Neural progenitor cell (in vitro differentiated cells): Measurements from ENCODE around the gene STARD9. TPM values are rescaled to one million over a fixed set of nuclear protein-coding genes. Genes with fewer than 3 reads are reported as not detected.

ENCODE experiments used
- DNase-seq: peaks from one replicate; pipeline ENCODE4 v3.0.0-alpha.2; 2016; ENCODE audit warnings: low spot score
- H2AFZ ChIP-seq: fragments of 200-600 bp; sonication (generic); replicated peaks from 2 replicates; pipeline ENCODE4 v1.6.1; 2016; ENCODE audit warnings: antibody characterized with exemption
- H3F3A ChIP-seq: fragments of 200-600 bp; sonication (generic); 2 replicates; pipeline ENCODE4 v1.6.1; 2016; ENCODE audit warnings: antibody characterized with exemption, low read depth
- H3K27ac ChIP-seq: fragments of 200-600 bp; sonication (generic); 2 replicates; pipeline ENCODE4 v1.5.1; 2016; ENCODE audit warnings: mild to moderate bottlenecking
- H3K27me3 ChIP-seq: fragments of 200-600 bp; sonication (generic); 2 replicates; pipeline ENCODE4 v1.6.1; 2016; ENCODE audit warnings: mild to moderate bottlenecking, moderate library complexity
- H3K36me3 ChIP-seq: fragments of 200-600 bp; sonication (generic); 2 replicates; pipeline ENCODE4 v1.5.1; 2016
- H3K4me1 ChIP-seq: fragments of 200-600 bp; sonication (generic); 2 replicates; pipeline ENCODE4 v1.6.1; 2016; ENCODE audit warnings: mixed run types
- H3K4me2 ChIP-seq: fragments of 200-600 bp; sonication (generic); 2 replicates; pipeline ENCODE4 v1.6.1; 2016
- H3K4me3 ChIP-seq: fragments of 200-600 bp; sonication (generic); 2 replicates; pipeline ENCODE4 v1.5.1; 2016
- H3K79me2 ChIP-seq: fragments of 200-600 bp; sonication (generic); 2 replicates; pipeline ENCODE4 v1.6.1; 2016; ENCODE audit warnings: low read depth
- H3K9ac ChIP-seq: fragments of 200-600 bp; sonication (generic); 2 replicates; pipeline ENCODE4 v1.6.1; 2016
- H3K9me3 ChIP-seq: fragments of 200-600 bp; sonication (generic); 2 replicates; pipeline ENCODE4 v1.5.1; 2016; ENCODE audit warnings: low read depth
- H4K20me1 ChIP-seq: fragments of 200-600 bp; sonication (generic); 2 replicates; pipeline ENCODE4 v1.6.1; 2016; ENCODE audit warnings: low read depth
- H3K27ac Mint-ChIP-seq: 3 replicates; pipeline ENCODE4 v1.8.0; 2021; ENCODE audit warnings: mixed read lengths
- H3K27me3 Mint-ChIP-seq: 2 replicates; pipeline ENCODE4 v1.8.0; 2022; ENCODE audit warnings: low read depth, mild to moderate bottlenecking, inconsistent platforms, moderate library complexity, mixed read lengths; ENCODE audit not compliant: insufficient read depth
- H3K36me3 Mint-ChIP-seq: 3 replicates; pipeline ENCODE4 v1.8.0; 2021; ENCODE audit warnings: mixed read lengths
- H3K4me1 Mint-ChIP-seq: 3 replicates; pipeline ENCODE4 v1.8.0; 2021; ENCODE audit warnings: mixed read lengths
- H3K4me3 Mint-ChIP-seq: 3 replicates; pipeline ENCODE4 v1.8.0; 2021; ENCODE audit warnings: mild to moderate bottlenecking, moderate library complexity, mixed read lengths
- H3K9me3 Mint-ChIP-seq: 3 replicates; pipeline ENCODE4 v1.8.0; 2020; ENCODE audit warnings: mixed read lengths
- EZH2 ChIP-seq: fragments of 200-600 bp; sonication (generic); IDR thresholded peaks from 2 replicates; pipeline ENCODE4 v1.6.1; 2017; ENCODE audit warnings: antibody characterized with exemption, mild to moderate bottlenecking, moderate library complexity
- EZH2phosphoT487 ChIP-seq: fragments of 200-600 bp; sonication (generic); IDR thresholded peaks from 2 replicates; pipeline ENCODE4 v1.6.1; 2017; ENCODE audit warnings: antibody characterized with exemption
- total RNA-seq: library from RNA; depleted of rRNA; stranded (reverse); fragments of >200 nt; gene quantifications from 2 replicates; pipeline ENCODE4 v1.2.3, GENCODE V29; 2015; ENCODE audit warnings: low replicate concordance
- TF ChIP-seq, protein P1 (sequence below): fragments of 200-600 bp; sonication (generic); IDR thresholded peaks from 2 replicates; pipeline ENCODE4 v1.5.1; 2017; ENCODE audit warnings: antibody characterized with exemption, mild to moderate bottlenecking

Gene STARD9
- total RNA-seq, 1 donor from 2014 or later: 11.9 TPM

DNA sequence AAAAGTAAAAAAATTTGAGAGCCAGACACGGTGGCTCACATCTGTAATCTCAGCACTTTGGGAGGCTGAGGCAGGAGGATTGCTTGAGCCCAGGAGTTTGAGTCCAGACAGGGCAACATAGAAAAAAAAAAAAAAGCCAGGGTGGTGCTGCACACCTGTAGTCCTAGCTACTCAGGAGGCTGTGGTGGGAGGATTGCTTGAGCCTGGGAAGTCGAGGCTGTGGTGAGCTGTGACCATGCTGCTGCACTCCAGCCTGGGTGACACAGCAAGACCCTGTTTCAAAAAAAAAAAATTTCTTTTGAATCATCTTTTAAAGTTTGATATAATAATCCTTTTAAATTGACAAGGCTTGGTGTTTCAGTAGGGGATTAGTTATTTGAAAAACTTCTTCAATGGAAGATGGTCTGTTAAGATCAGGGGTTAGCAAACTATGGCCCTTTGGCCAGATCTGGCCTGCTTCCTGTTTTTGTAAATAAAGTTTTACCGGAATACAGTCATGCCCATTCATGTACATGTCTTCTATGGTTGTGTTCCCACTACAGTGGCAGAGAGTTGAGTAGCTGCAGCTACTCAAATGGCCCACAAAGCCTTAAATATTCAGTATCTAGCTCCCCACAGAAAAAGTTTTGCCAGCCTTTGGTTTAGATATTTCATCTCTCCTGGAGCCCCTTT is 132.6 kb downstream of the STARD9 start:
- H3K36me3 Mint-ChIP-seq: peaks cover 10% of the 10 kb centered on the region
- Histone ChIP-seq H2AFZ (no peak overlapping the region), H3K79me2 (no peaks in the 10 kb centered on the region), H3K4me3 (no peak overlapping the region), H3K27ac (no peak overlapping the region), H4K20me1 (no peaks in the 10 kb centered on the region), H3K36me3 (no peaks in the 10 kb centered on the region), H3K27me3 (no peaks in the 10 kb centered on the region), H3K9ac (no peak overlapping the region), H3F3A (no peaks in the 10 kb centered on the region), H3K4me2 (no peak overlapping the region), H3K4me1 (no peaks in the 10 kb centered on the region), H3K9me3 (no peaks in the 10 kb centered on the region)
- no peak overlapping the region for H3K27ac Mint-ChIP-seq
- no peak overlapping the region for H3K4me3 Mint-ChIP-seq
- no peak for TF ChIP-seq EZH2
- TF ChIP-seq EZH2phosphoT487: no peak
- TF ChIP-seq, protein P1, sequence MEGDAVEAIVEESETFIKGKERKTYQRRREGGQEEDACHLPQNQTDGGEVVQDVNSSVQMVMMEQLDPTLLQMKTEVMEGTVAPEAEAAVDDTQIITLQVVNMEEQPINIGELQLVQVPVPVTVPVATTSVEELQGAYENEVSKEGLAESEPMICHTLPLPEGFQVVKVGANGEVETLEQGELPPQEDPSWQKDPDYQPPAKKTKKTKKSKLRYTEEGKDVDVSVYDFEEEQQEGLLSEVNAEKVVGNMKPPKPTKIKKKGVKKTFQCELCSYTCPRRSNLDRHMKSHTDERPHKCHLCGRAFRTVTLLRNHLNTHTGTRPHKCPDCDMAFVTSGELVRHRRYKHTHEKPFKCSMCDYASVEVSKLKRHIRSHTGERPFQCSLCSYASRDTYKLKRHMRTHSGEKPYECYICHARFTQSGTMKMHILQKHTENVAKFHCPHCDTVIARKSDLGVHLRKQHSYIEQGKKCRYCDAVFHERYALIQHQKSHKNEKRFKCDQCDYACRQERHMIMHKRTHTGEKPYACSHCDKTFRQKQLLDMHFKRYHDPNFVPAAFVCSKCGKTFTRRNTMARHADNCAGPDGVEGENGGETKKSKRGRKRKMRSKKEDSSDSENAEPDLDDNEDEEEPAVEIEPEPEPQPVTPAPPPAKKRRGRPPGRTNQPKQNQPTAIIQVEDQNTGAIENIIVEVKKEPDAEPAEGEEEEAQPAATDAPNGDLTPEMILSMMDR: no peak
- H3K9me3 Mint-ChIP-seq: no peaks in the 10 kb centered on the region
- no peak for DNase-seq
- H3K4me1 Mint-ChIP-seq: no peaks in the 10 kb centered on the region
- H3K27me3 Mint-ChIP-seq: peaks cover 3% of the 10 kb centered on the region

DNA sequence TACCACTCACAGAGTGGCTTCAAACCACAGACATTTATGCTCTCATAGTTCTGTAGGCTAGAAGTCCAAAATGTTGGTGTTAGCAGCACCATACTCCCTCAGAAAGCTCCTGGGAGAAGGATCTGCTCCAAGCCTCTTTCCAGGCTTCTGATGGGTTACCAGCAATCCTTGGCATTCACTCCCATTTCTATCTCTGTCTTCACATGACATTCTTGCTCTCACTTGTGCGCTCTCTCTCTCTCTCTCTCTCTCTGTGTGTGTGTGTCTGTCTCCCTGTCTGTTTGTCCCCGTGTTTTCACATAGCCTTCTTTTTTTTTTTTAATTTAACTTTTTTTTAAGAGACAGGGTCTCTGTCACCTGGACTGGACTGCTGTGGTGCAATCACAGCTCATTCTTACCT is 135.3 kb downstream of the STARD9 start:
- H3K4me2 ChIP-seq: no peak overlapping the region
- H3K79me2 ChIP-seq: no peaks in the 10 kb centered on the region
- no peak overlapping the region for H2AFZ ChIP-seq
- Mint-ChIP-seq H3K27ac (no peak overlapping the region), H3K27me3 (peaks cover 3% of the 10 kb centered on the region), H3K4me1 (no peaks in the 10 kb centered on the region), H3K36me3 (peaks cover 4% of the 10 kb centered on the region), H3K9me3 (no peaks in the 10 kb centered on the region), H3K4me3 (no peak overlapping the region)
- no peaks in the 10 kb centered on the region for H4K20me1 ChIP-seq
- no peak overlapping the region for H3K27ac ChIP-seq
- no peak overlapping the region for H3K4me3 ChIP-seq
- no peaks in the 10 kb centered on the region for H3K4me1 ChIP-seq
- no peak for DNase-seq
- H3K36me3 ChIP-seq: no peaks in the 10 kb centered on the region
- TF ChIP-seq EZH2 (no peak), EZH2phosphoT487 (no peak)
- TF ChIP-seq, protein P1: no peak
- no peaks in the 10 kb centered on the region for H3F3A ChIP-seq
- no peaks in the 10 kb centered on the region for H3K9me3 ChIP-seq
- no peaks in the 10 kb centered on the region for H3K27me3 ChIP-seq
- H3K9ac ChIP-seq: no peak overlapping the region

DNA sequence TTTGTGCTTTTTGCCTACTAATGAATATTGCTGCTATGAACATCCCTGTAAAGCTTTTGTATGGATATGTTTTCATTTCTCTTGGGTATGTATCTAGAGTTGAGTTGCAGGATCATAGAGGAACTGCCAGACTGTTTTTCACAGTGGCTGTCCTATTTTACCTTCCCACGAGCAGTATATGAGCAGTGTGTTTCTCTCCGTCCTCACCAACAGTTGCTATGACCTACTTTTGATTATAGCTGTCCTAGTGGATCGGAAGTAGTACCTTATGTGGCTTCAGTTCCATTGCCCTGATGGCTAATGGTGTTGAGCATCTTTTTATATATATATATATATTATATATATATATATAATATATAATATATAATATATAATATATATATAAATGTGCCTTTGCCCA is 136.3 kb downstream of the STARD9 start:
- H3F3A ChIP-seq: no peaks in the 10 kb centered on the region
- TF ChIP-seq EZH2 (no peak), EZH2phosphoT487 (no peak)
- TF ChIP-seq, protein P1: no peak
- H3K4me1 ChIP-seq: no peaks in the 10 kb centered on the region
- H3K27ac ChIP-seq: no peak overlapping the region
- DNase-seq: no peak
- no peaks in the 10 kb centered on the region for H4K20me1 ChIP-seq
- Mint-ChIP-seq H3K4me1 (no peaks in the 10 kb centered on the region), H3K9me3 (no peaks in the 10 kb centered on the region), H3K27me3 (no peaks in the 10 kb centered on the region), H3K4me3 (no peak overlapping the region), H3K36me3 (peaks cover 4% of the 10 kb centered on the region), H3K27ac (no peak overlapping the region)
- no peak overlapping the region for H2AFZ ChIP-seq
- no peaks in the 10 kb centered on the region for H3K79me2 ChIP-seq
- H3K4me3 ChIP-seq: no peak overlapping the region
- no peak overlapping the region for H3K4me2 ChIP-seq
- no peak overlapping the region for H3K9ac ChIP-seq
- no peaks in the 10 kb centered on the region for H3K27me3 ChIP-seq
- H3K36me3 ChIP-seq: no peaks in the 10 kb centered on the region
- no peaks in the 10 kb centered on the region for H3K9me3 ChIP-seq
